ENCODE results near the gene CCDC33.

GRCh38 chr15:74235962-74236361, at the start of gene CCDC33:
- no peak for TF ChIP-seq CTCF (IDR thresholded peaks at IDR 0.05 in 8 of 11, conservative IDR thresholded peaks at IDR 0.05 in 3 of 11)
- TF ChIP-seq POLR2A (IDR thresholded peaks at IDR 0.05): no peak
- TF ChIP-seq POLR2AphosphoS5 (IDR thresholded peaks at IDR 0.05): no peak

Measured in spleen (tissue), 7 donors.